Motor neuron (in vitro differentiated cells): ENCODE data around the gene TNRC6A. TPM values are rescaled to one million over a fixed set of nuclear protein-coding genes. Genes with fewer than 3 reads are reported as not detected.
"Not testable (repeated sequence)": the region's sequence is repeated elsewhere in the genome, so short reads cannot be mapped to it uniquely, and the experiment has no call there.

ENCODE experiments used
- ATAC-seq, 8 experiments: fragments of 200-7000 bp; cut with Tn5 transposase; replicated peaks in 6 of 8; 2 replicates each; pipeline ENCODE4 v1.8.0; 2021; ENCODE audit warnings: mild to moderate bottlenecking in 8 of 8, moderate library complexity in 8 of 8
- H3K27ac ChIP-seq, 2 donors: fragments of 250-450 bp; sonication (Bioruptor Pico); 2 replicates each; pipeline ENCODE4 v1.9.0; 2021; ENCODE audit warnings: antibody characterized with exemption in 2 of 2, mild to moderate bottlenecking in 2 of 2, moderate library complexity in 1 of 2
- H3K4me1 ChIP-seq, 2 donors: fragments of 250-450 bp; sonication (Bioruptor Pico); replicated peaks in 1 of 2; 2 replicates each; pipeline ENCODE4 v1.6.1; 2021; ENCODE audit warnings: antibody characterized with exemption in 2 of 2, mild to moderate bottlenecking in 2 of 2, moderate library complexity in 1 of 2
- H3K4me3 ChIP-seq, 5 donors: fragments of 250-450 bp; sonication (Bioruptor Pico); 2 replicates each; pipeline ENCODE4 v1.9.0; 2021; ENCODE audit warnings: antibody characterized with exemption in 5 of 5, mild to moderate bottlenecking in 5 of 5, moderate library complexity in 4 of 5
- WGBS, 10 experiments: fragments of 450-650 bp; shearing (Covaris generic); methylation state at CpG; one replicate each; pipeline ENCODE4 v1.0.0; 2022; 5-methylcytosine and 5-hydroxymethylcytosine counted together
- in situ Hi-C, 9 experiments: fragments of 400-800 bp; cut with MboI; loops; one replicate each; pipeline ENCODE4 v1.15.0; 2021; ENCODE audit warnings: low sequenced_read_pairs in 9 of 9, low pct_unique_long_range_greater_than_20kb in 2 of 9; ENCODE audit not compliant: unreplicated experiment in 9 of 9
- total RNA-seq, 8 experiments: library from RNA; unstranded; fragments of 300-600 nt; gene quantifications; 2 replicates each; pipeline versions ENCODE4 v1.2.3 to v1.2.4, GENCODE V29; 2022

Gene TNRC6A
- total RNA-seq, 8 experiments from 2014 or later, result 40.9 to 84.7 (median 55.3) TPM

DNA sequence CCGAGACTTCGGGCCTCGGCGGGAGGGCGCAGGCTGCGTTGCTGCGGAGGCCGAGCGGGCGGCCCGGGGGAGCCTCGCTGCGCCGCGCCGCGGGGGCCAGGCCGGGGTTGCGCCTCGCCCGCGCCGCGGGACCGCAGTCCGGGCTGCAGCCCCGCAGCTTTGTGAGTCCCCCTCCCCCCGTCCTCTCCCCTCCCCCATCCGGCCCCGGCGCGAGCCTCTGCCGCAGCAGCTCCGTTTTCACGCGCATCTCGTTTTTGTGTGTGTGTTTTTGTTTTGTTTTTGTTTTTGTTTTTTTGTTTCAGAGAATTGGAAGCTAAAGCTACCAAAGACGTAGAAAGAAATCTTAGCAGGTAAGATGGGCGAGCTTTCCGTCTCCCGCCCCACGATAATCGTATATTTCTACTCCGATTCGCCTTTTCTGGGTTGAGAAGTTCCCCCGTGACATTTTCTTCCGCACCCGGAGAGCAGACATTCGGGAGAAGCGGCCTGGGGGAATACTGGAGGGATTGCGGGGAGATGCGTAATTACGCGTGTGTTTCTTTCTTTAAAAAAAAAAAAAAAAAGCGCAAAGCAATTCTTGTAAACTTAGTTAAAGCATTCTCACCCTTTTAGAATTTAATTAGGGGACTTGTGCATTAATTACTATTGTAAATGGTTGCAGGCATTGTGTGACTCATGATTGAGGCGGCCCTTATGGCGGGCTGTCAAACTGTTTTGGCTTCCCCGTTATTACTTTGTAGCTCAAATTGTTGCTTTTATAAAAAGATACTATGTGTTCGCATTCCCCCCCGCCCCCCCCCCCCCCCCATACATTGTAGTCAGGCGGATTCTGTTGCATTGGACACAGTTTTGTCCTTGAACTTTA is 732 bp downstream of the TNRC6A start:
- 0 to 1% (median 0%) methylated on average over 1 to 23 of the region's 61 CpGs; no CpG with 5 or more reads in 2 of the 10 experiments for WGBS, 10 experiments
- H3K27ac ChIP-seq, result peak overlapping the region; percentile 88 to 98
- H3K4me1 ChIP-seq, result peaks cover 15 to 17% of the 10 kb centered on the region in 2 donors
- peak overlapping the region; percentile 70 to 95 (median 82) for H3K4me3 ChIP-seq
- peak in 7 of 8 experiments; percentile 3 to 62 (median 54) for ATAC-seq
- in situ Hi-C loops, result no loop called here

DNA sequence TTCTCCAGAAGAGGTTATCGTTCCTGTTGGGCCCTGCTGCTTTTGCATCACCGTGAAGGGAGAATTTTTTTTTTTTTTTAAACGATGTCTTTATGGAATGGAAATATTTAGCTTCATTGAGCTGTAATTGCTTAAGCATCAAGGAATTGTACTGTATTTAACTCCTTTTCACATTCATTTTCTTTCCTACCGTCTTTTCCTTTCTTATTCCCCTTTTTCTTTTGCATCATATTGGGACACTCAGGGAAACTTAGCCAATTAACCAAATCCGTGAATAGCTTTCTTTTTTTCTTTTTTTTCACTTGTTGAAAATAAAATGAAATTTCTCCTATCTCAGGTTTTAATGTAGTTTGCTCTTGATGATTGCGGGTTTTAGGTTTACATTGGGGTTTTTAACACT is 1.5 kb downstream of the TNRC6A start:
- WGBS, 10 experiments, result 5 to 31% (median 11%) methylated on average over 2 to 6 of the region's 6 CpGs
- in situ Hi-C loops, result no loop called here
- peak overlapping the region; percentile 70 to 95 (median 82) for H3K4me3 ChIP-seq
- H3K27ac ChIP-seq, result no peak overlapping the region
- no peak for ATAC-seq
- H3K4me1 ChIP-seq, result peaks cover 15 to 17% of the 10 kb centered on the region in 2 donors

DNA sequence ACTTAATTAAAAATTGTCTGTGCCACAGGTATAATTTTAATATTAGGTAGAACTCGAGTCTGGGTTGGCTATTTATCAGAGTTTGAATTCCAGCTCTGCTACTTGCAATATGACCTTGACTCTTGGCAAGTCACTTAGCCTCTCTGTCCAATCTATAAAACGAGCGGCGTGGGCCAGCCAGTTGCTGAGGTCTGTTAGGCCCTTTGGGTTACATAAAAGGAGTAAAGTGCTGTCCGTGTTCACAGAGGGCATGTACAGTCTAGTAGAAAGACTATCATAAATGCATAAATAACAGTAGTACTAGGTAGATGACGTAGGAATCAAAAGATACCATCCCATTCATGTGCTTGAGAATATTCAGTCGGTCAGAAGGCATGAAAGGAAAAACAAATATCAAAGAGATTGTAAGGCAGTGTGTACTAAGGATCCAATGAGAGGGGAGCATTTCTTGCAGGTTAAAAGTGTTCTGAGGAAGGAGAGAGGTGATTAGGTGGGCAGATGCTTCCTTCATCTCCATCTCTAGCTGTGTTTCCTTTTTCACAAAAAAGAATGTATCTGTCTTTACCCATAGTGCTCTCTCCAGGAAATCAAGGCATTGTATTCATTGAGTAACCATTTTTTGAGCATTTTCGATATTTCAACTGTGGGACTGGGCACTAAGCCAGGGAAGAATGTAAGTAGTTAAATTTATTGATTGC is 2.4 kb downstream of the TNRC6A start:
- ATAC-seq, result no peak
- H3K4me3 ChIP-seq, result peak overlapping the region in 3 of 5 donors; percentile 4 to 95 (median 82)
- H3K4me1 ChIP-seq, result peaks cover 15 to 17% of the 10 kb centered on the region in 2 donors
- no peak overlapping the region for H3K27ac ChIP-seq
- in situ Hi-C loops, result no loop called here
- WGBS, 10 experiments, result 45 to 86% (median 73%) methylated on average over 1 to 8 of the region's 8 CpGs

DNA sequence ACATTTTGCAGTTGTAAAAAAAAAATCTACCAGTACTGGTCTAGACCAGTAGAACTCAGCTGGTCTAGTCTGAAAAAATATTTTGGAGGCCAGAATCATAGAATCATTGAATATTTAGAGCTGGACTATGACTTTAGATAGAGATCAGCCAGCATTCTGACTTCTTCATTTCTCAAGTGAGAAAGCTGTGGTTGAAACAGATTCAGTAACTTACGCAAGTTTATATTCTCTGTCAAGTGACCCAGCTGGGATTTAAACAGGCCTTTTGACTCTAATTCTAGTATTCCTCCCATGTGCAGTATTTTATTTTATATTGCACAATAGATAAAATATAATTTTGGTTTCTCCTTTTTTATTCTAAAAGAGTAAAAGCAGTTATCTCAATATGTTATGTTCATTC is 4.9 kb downstream of the TNRC6A start:
- WGBS, 10 experiments, result 100% methylated on average over 1 of the region's 1 CpG; no CpG with 5 or more reads in 2 of the 10 experiments
- Histone ChIP-seq H3K27ac (no peak overlapping the region), H3K4me1 (peaks cover 11 to 12% of the 10 kb centered on the region in 2 donors), H3K4me3 (no peak overlapping the region)
- ATAC-seq, result no peak
- in situ Hi-C loops, result no loop called here

DNA sequence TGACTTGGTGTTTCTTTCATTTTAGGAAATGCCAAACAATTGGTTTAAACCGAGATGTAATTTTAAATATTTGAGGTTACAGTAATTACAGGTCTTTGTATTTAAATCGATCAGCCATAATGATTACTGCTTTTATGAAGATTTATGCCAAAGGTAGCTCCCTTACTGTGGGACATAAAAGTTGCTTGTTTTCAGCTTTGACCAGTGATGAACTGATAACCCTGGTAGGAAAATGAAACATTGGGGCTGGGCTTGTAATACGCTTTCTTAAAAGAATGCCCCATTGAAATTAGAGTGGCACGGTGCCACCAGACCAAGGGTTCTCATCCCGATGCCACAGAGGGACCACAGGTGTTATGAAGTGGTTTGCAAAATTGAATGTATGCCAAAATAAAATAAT is 7.3 kb downstream of the TNRC6A start:
- 29 to 100% (median 90%) methylated on average over 3 to 5 of the region's 5 CpGs for WGBS, 10 experiments
- Histone ChIP-seq H3K4me1 (peaks cover 3 to 4% of the 10 kb centered on the region in 2 donors), H3K4me3 (no peak overlapping the region), H3K27ac (no peak overlapping the region)
- in situ Hi-C loops, result no loop called here
- peak in 1 of 8 experiments; percentile 8 for ATAC-seq

DNA sequence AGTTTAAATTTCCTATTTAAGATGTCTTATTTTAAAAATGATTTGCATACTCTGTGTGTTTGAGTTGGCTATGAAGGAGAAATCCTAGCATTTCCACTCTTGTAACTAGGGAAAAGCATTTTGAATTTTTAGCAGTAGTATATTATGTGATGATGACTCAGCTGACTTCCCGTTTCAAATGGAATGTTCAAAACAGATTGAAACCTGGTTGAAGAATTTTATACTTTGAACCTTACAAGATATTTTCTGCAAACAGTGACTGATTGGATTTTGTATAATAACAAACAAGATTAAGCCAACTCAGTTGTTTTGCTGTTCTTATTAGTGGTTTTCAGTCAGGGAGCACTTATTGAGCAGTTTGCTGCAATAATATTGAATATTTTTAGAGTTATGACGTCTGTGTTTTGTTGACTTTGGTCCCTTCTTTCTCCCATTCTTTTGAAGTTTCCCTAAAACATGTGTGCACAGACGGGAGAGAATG is 8.0 kb downstream of the TNRC6A start:
- Histone ChIP-seq H3K4me1 (peaks cover 0 to 2% of the 10 kb centered on the region in 2 donors), H3K27ac (no peak overlapping the region), H3K4me3 (no peak overlapping the region)
- WGBS, 10 experiments, result 0 to 89% (median 45%) methylated on average over 1 to 3 of the region's 3 CpGs; no CpG with 5 or more reads in 1 of the 10 experiments
- in situ Hi-C loops, result no loop called here
- ATAC-seq, result peak in 4 of 8 experiments; percentile 59 to 79 (median 68)

DNA sequence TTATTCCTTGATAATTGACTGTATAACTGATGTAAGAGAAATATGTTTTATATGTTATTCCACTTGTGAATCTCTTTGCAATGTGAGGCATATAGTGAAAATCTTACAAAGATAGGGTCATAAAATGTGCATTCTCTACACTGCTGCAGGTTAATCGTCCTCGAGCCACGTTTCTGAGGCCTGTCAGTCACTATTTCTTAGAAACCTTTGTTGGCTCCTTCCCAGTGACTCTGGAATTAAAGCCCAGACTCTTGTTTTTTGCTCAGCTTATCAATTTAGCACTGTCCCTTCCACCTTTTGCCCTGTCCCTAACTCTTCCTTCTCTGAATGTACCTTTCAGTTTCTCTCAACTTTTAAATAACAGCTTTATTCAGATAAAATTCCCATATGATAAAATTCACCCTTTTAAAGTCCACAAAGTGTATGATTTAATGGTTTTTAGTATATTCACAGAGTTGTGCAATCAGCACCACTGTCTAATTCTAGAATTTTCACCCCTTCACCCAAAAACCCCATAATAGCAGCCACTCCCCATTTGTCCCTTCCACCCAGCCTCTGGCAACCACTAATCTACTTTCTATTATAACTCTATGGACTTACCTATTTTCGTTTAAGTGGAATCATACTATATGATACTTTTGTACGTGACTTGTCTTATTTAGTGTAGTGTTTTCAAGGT is 8.6 kb downstream of the TNRC6A start:
- H3K4me3 ChIP-seq, result no peak overlapping the region
- WGBS, 10 experiments, result 69 to 100% (median 85%) methylated on average over 1 to 5 of the region's 5 CpGs
- in situ Hi-C loops, result no loop called here
- H3K27ac ChIP-seq, result no peak overlapping the region
- no peak for ATAC-seq
- H3K4me1 ChIP-seq, result peaks cover 0 to 2% of the 10 kb centered on the region in 2 donors

DNA sequence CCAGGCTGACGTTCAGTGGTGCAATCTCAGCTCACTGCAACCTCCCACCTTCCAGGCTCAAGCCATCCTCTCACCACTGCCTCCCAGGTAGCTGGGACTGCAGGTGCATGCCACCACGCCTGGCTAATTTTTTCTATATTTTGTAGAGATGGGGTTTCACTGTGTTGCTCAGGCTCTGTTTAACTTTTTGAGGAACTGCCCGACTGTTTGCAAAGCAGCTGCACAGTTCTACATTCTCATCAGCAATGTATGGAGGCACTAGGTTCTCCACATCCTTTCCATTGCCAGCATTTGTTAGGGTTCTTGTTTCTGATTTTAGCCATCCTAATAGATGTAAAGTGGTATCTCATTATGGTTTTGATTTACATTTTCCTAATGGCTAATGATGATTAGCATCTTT is 9.4 kb downstream of the TNRC6A start:
- WGBS, 10 experiments, result 88 to 100% (median 100%) methylated on average over 1 to 3 of the region's 3 CpGs; no CpG with 5 or more reads in 4 of the 10 experiments
- no peak overlapping the region for H3K4me3 ChIP-seq
- no peak overlapping the region for H3K27ac ChIP-seq
- H3K4me1 ChIP-seq, result peaks cover 0 to 2% of the 10 kb centered on the region in 2 donors
- ATAC-seq, result no peak
- in situ Hi-C loops, result no loop called here

DNA sequence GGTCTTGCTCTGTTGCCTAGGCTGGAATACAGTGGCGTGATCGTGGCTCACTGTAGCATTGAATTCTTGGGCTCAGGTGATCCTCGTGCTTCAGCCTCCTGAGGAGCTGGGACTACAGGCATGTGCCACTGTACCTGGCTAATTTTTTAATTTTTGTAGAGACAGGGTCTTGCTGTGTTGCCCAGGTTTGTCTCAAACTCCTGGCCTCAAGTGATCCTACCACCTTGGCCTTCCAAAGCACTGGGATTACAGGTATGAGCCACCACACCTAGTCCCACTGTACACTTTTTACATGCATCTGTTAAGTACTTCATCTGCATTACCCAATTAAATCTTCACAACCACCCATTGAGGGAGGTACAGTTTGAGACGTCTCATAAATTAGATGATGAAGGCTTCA is 12.4 kb downstream of the TNRC6A start:
- H3K27ac ChIP-seq, result no peak overlapping the region
- 73 to 100% (median 97%) methylated on average over 1 to 4 of the region's 4 CpGs; no CpG with 5 or more reads in 1 of the 10 experiments for WGBS, 10 experiments
- H3K4me3 ChIP-seq, result no peak overlapping the region
- no peak for ATAC-seq
- peaks cover 0 to 2% of the 10 kb centered on the region in 2 donors for H3K4me1 ChIP-seq
- in situ Hi-C loops, result no loop called here

DNA sequence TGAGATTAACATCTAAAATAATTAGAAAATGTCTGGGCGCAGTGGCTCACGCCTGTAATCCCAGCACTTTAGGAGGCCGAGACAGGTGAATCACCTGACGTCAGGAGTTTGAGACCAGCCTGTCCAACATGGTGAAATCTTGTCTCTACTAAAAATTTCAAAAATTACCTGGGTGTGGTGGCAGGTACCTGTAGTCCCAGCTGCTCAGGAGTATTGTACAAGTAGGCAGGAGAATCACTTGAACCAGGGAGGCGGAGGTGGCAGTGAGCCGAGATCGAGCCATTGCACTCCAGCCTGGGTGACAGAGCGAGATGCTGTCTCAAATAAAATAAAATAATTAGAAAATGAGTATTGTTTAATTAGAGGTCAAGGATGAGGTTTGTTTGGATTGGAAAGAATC is 13.2 kb downstream of the TNRC6A start:
- ATAC-seq, in situ Hi-C loops, H3K4me1 ChIP-seq, H3K27ac ChIP-seq, H3K4me3 ChIP-seq: not testable (repeated sequence)
- 90 to 100% (median 99%) methylated on average over 2 to 8 of the region's 8 CpGs for WGBS, 10 experiments

DNA sequence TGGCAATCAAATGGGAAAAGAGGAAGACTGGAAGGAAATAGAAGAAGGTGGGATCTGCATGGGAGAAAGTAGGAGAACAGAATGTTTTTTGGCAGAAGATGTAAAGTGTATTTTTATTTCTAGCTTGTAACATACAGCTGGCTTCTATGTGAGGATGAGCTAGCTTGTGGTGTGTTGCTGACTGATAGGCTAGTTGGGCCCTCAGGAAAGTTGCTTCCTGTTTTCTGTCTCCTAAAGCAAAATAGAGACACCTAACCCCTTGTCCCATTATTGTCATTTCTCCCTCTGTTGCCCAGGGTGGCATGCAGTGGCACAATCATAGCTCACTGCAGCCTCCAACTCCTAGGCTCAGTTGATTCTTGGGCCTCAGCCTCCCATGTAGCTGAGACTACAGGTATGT is 15.9 kb downstream of the TNRC6A start:
- Histone ChIP-seq H3K27ac (no peak overlapping the region), H3K4me1 (peaks cover 0 to 9% of the 10 kb centered on the region in 2 donors), H3K4me3 (no peak overlapping the region)
- in situ Hi-C loops, result no loop called here
- ATAC-seq, result no peak

DNA sequence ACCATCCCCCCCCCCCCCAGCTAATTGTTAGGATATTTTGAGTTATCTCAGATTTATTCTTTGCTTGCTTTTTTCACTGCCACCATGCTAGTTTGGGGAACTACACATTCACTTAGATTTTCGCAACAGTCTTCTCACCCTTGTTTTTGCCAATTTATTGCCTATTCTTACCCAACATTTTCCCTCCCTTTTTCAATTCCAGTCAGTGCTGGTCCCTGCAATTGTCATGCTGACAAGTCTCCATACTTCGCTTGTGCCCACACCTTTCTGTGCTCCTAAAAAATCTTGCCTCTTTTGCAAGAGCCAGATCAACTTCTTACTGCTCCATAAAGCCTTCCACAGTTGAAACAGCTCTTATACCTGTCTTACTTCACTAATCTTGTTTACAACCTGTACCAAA is 16.3 kb downstream of the TNRC6A start:
- 88 to 100% (median 98%) methylated on average over 1 to 2 of the region's 2 CpGs; no CpG with 5 or more reads in 2 of the 10 experiments for WGBS, 10 experiments
- Histone ChIP-seq H3K4me3 (no peak overlapping the region), H3K27ac (no peak overlapping the region), H3K4me1 (peaks cover 0 to 7% of the 10 kb centered on the region in 2 donors)
- in situ Hi-C loops, result no loop called here
- ATAC-seq, result no peak

DNA sequence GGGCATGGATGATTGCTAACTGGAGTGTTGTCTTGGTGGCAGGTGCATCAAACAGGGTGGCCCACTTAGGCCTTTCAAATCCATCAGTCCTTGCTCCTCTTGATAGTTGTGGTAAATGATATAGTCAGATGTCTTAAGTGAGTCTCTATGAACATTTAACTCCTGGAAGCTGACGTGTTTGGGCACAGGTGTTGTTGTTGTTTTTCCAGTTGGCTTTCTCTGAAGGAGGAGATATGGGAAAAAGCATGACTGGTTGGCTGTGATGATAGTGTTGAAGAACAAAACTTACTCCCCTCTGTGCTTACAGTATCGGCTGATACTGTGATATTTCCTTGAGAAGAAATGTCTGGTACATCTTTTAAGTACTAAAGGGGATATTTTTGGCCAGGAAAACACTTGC is 18.0 kb downstream of the TNRC6A start:
- Histone ChIP-seq H3K4me3 (no peak overlapping the region), H3K4me1 (peaks cover 0 to 7% of the 10 kb centered on the region in 2 donors), H3K27ac (no peak overlapping the region)
- 83 to 100% (median 100%) methylated on average over 1 to 2 of the region's 2 CpGs; no CpG with 5 or more reads in 1 of the 10 experiments for WGBS, 10 experiments
- in situ Hi-C loops, result no loop called here
- ATAC-seq, result no peak
